ENCODE data around the gene IFNW1. TPM values are rescaled to one million over a fixed set of nuclear protein-coding genes. Genes with fewer than 3 reads are reported as not detected.
"Not testable (repeated sequence)": the region's sequence is repeated elsewhere in the genome, so short reads cannot be mapped to it uniquely, and the experiment has no call there.

The IFNW1 gene
- total RNA-seq (not detected), polyA plus RNA-seq (not detected), total RNA-seq (not detected)

GRCh38 chr9:21141427-21141882 lies at the start of gene IFNW1:
TSS of gene IFNW1 (minus strand) at chr9:21141832. CDS start at chr9:21141570, 262 bp downstream.
- no peaks in the 10 kb centered on the region for H3K36me3 ChIP-seq (ENCODE audit: control insufficient read depth in 2 of 3, insufficient read depth in 3 of 3, low read length in 3 of 3)
- no peaks in the 10 kb centered on the region for H3K9me3 ChIP-seq (ENCODE audit: control insufficient read depth in 2 of 3, low read length in 3 of 3)
- H3K27me3 ChIP-seq (ENCODE audit: control insufficient read depth in 2 of 2, insufficient read depth in 2 of 2, low read length in 2 of 2), result no peaks in the 10 kb centered on the region
- no peak within 1 kb of the TSS for H3K4me3 ChIP-seq (ENCODE audit: low read length)
- no peak within 1 kb of the TSS for H3K27ac ChIP-seq (ENCODE audit: low read depth, low read length)
- Mint-ChIP-seq H3K4me1 (peaks cover 9 to 33% (median 16%) of the 10 kb centered on the region in 7 donors), H3K27me3 (peaks cover 0 to 9% (median 0%) of the 10 kb centered on the region in 5 donors), H3K36me3 (peaks cover 0 to 22% (median 0%) of the 10 kb centered on the region in 5 donors), H3K9me3 (peaks cover 0 to 11% (median 0%) of the 10 kb centered on the region in 11 donors), H3K4me3 (peak within 1 kb of the TSS in 1 of 10 donors; percentile 29), H3K27ac (peak within 1 kb of the TSS in 1 of 9 donors; percentile 61)
- H3K4me1 ChIP-seq (ENCODE audit: control insufficient read depth in 2 of 2, insufficient read depth in 2 of 2, low read length in 2 of 2), result peaks cover 0 to 6% of the 10 kb centered on the region in 2 donors
- CTCF ChIA-PET, result no interaction called here
- POLR2A ChIA-PET, result no interaction called here
- ATAC-seq, result no peak
- no peak for DNase-seq
- intact Hi-C loops (cut with micrococcal nuclease), result no loop called here

- H3K9me3 ChIP-seq (ENCODE audit: control insufficient read depth in 2 of 3, low read length in 3 of 3); POLR2A ChIA-PET; H3K4me3 ChIP-seq (ENCODE audit: low read length); H3K36me3 Mint-ChIP-seq; H3K4me1 ChIP-seq (ENCODE audit: control insufficient read depth in 2 of 2, insufficient read depth in 2 of 2, low read length in 2 of 2); H3K27me3 ChIP-seq (ENCODE audit: control insufficient read depth in 2 of 2, insufficient read depth in 2 of 2, low read length in 2 of 2); H3K27ac ChIP-seq (ENCODE audit: low read depth, low read length); H3K4me3 Mint-ChIP-seq; H3K27ac Mint-ChIP-seq; CTCF ChIA-PET; intact Hi-C loops (cut with micrococcal nuclease); H3K9me3 Mint-ChIP-seq; H3K36me3 ChIP-seq (ENCODE audit: control insufficient read depth in 2 of 3, insufficient read depth in 3 of 3, low read length in 3 of 3); ATAC-seq; DNase-seq: not testable (repeated sequence)
- Mint-ChIP-seq H3K4me1 (peaks cover 5 to 17% (median 11%) of the 10 kb centered on the region in 7 donors), H3K27me3 (peaks cover 0 to 34% (median 0%) of the 10 kb centered on the region in 5 donors)
Measured at GRCh38 chr9:21187487-21187886, 45.9 kb upstream of the IFNW1 start, which contains the start of gene IFNA4. TSS of gene IFNA4 (minus strand) at chr9:21187587. CDS start at chr9:21187531, 56 bp downstream.

- intact Hi-C loops (cut with micrococcal nuclease); H3K4me3 ChIP-seq (ENCODE audit: low read length); H3K36me3 Mint-ChIP-seq; H3K4me1 ChIP-seq (ENCODE audit: control insufficient read depth in 2 of 2, insufficient read depth in 2 of 2, low read length in 2 of 2); H3K9me3 Mint-ChIP-seq; H3K27me3 ChIP-seq (ENCODE audit: control insufficient read depth in 2 of 2, insufficient read depth in 2 of 2, low read length in 2 of 2); H3K27ac ChIP-seq (ENCODE audit: low read depth, low read length); H3K9me3 ChIP-seq (ENCODE audit: control insufficient read depth in 2 of 3, low read length in 3 of 3); H3K36me3 ChIP-seq (ENCODE audit: control insufficient read depth in 2 of 3, insufficient read depth in 3 of 3, low read length in 3 of 3): not testable (repeated sequence)
- H3K27me3 Mint-ChIP-seq, result peaks cover 0 to 23% (median 0%) of the 10 kb centered on the region in 5 donors
- peak in 7 of 9 donors; percentile 8 to 38 (median 15) for DNase-seq
- ATAC-seq, result peak; percentile 92
- ChIA-PET CTCF (interaction anchor here (0.5 to 1.2 kb wide), 4 partner anchors 12 to 271 kb away, joined by 3 to 4 read pairs (median 4); no protein-coding TSS in a partner anchor), POLR2A (interaction anchor here (0.8 kb wide), 1 partner anchor 15 kb away, joined by 3 read pairs; no protein-coding TSS in a partner anchor)
- peaks cover 5 to 19% (median 11%) of the 10 kb centered on the region in 7 donors for H3K4me1 Mint-ChIP-seq
- peak overlapping the region in 3 of 9 donors; percentile 13 to 63 (median 16) for H3K27ac Mint-ChIP-seq
- H3K4me3 Mint-ChIP-seq, result peak overlapping the region in 2 of 10 donors; percentile 10 to 17
Measured at GRCh38 chr9:21182810-21183736, 41.4 kb upstream of the IFNW1 start.

- no peaks in the 10 kb centered on the region for H3K4me1 Mint-ChIP-seq
- no peak overlapping the region for H3K27ac Mint-ChIP-seq
- H3K9me3 Mint-ChIP-seq, result no peaks in the 10 kb centered on the region
- H3K27me3 Mint-ChIP-seq, result peaks cover 0 to 46% (median 0%) of the 10 kb centered on the region in 5 donors
- H3K4me3 Mint-ChIP-seq, result no peak overlapping the region
- intact Hi-C loops (cut with micrococcal nuclease), result no loop called here
- ATAC-seq (no peak), DNase-seq (no peak)
- Histone ChIP-seq H3K4me3 (ENCODE audit: low read length) (no peak overlapping the region), H3K9me3 (ENCODE audit: control insufficient read depth in 2 of 3, low read length in 3 of 3) (no peaks in the 10 kb centered on the region), H3K4me1 (ENCODE audit: control insufficient read depth in 2 of 2, insufficient read depth in 2 of 2, low read length in 2 of 2) (no peaks in the 10 kb centered on the region), H3K36me3 (ENCODE audit: control insufficient read depth in 2 of 3, insufficient read depth in 3 of 3, low read length in 3 of 3) (no peaks in the 10 kb centered on the region), H3K27me3 (ENCODE audit: control insufficient read depth in 2 of 2, insufficient read depth in 2 of 2, low read length in 2 of 2) (no peaks in the 10 kb centered on the region), H3K27ac (ENCODE audit: low read depth, low read length) (no peak overlapping the region)
- CTCF ChIA-PET, result no interaction called here
- no peaks in the 10 kb centered on the region for H3K36me3 Mint-ChIP-seq
- POLR2A ChIA-PET, result no interaction called here
Measured at GRCh38 chr9:21174671-21175070, 33.0 kb upstream of the IFNW1 start.

GRCh38 chr9:21172156-21172555 lies 30.5 kb upstream of the IFNW1 start:
- POLR2A ChIA-PET, result no interaction called here
- H3K9me3 Mint-ChIP-seq, result no peaks in the 10 kb centered on the region

GRCh38 chr9:21171351-21171750 lies 29.7 kb upstream of the IFNW1 start:
- Histone ChIP-seq H3K4me3 (ENCODE audit: low read length) (no peak overlapping the region), H3K4me1 (ENCODE audit: control insufficient read depth in 2 of 2, insufficient read depth in 2 of 2, low read length in 2 of 2) (no peaks in the 10 kb centered on the region), H3K36me3 (ENCODE audit: control insufficient read depth in 2 of 3, insufficient read depth in 3 of 3, low read length in 3 of 3) (no peaks in the 10 kb centered on the region), H3K27ac (ENCODE audit: low read depth, low read length) (no peak overlapping the region), H3K9me3 (ENCODE audit: control insufficient read depth in 2 of 3, low read length in 3 of 3) (no peaks in the 10 kb centered on the region), H3K27me3 (ENCODE audit: control insufficient read depth in 2 of 2, insufficient read depth in 2 of 2, low read length in 2 of 2) (no peaks in the 10 kb centered on the region)
- Mint-ChIP-seq H3K4me3 (no peak overlapping the region), H3K27ac (no peak overlapping the region), H3K27me3 (peaks cover 0 to 58% (median 0%) of the 10 kb centered on the region in 5 donors), H3K36me3 (peaks cover 0 to 4% (median 0%) of the 10 kb centered on the region in 5 donors), H3K9me3 (no peaks in the 10 kb centered on the region), H3K4me1 (no peaks in the 10 kb centered on the region)
- intact Hi-C loops (cut with micrococcal nuclease), result no loop called here
- ATAC-seq (no peak), DNase-seq (no peak)
- CTCF ChIA-PET, result no interaction called here
- POLR2A ChIA-PET, result no interaction called here

More at GRCh38 chr9:21172156-21172555, 30.5 kb upstream of the IFNW1 start:
- ATAC-seq, result no peak
- Mint-ChIP-seq H3K27ac (no peak overlapping the region), H3K4me3 (no peak overlapping the region), H3K36me3 (peaks cover 0 to 4% (median 0%) of the 10 kb centered on the region in 5 donors), H3K27me3 (peaks cover 0 to 58% (median 0%) of the 10 kb centered on the region in 5 donors), H3K4me1 (no peaks in the 10 kb centered on the region)
- Histone ChIP-seq H3K4me3 (ENCODE audit: low read length) (no peak overlapping the region), H3K36me3 (ENCODE audit: control insufficient read depth in 2 of 3, insufficient read depth in 3 of 3, low read length in 3 of 3) (no peaks in the 10 kb centered on the region), H3K4me1 (ENCODE audit: control insufficient read depth in 2 of 2, insufficient read depth in 2 of 2, low read length in 2 of 2) (no peaks in the 10 kb centered on the region), H3K9me3 (ENCODE audit: control insufficient read depth in 2 of 3, low read length in 3 of 3) (no peaks in the 10 kb centered on the region), H3K27me3 (ENCODE audit: control insufficient read depth in 2 of 2, insufficient read depth in 2 of 2, low read length in 2 of 2) (no peaks in the 10 kb centered on the region), H3K27ac (ENCODE audit: low read depth, low read length) (no peak overlapping the region)
- DNase-seq, result no peak
- CTCF ChIA-PET, result no interaction called here
- intact Hi-C loops (cut with micrococcal nuclease), result no loop called here

All from naive thymus-derived CD4-positive, alpha-beta T cell (primary cell).